GM21390 (cell line): ENCODE results near the gene NAXD.
"Not testable (repeated sequence)": the region's sequence is repeated elsewhere in the genome, so short reads cannot be mapped to it uniquely, and the experiment has no call there.

Source experiments
- ATAC-seq: cut with Tn5 transposase; IDR thresholded peaks from one replicate; pipeline ENCODE4 v1.9.1; 2021; ENCODE audit not compliant: unreplicated experiment

The NAXD gene

GRCh38 chr13:110662777-110663443 lies 47.6 kb downstream of the NAXD start:
- no peak for ATAC-seq

- ATAC-seq: no peak
These were observed 48.1 kb downstream of the NAXD start for GRCh38 chr13:110663491-110663890.

DNA sequence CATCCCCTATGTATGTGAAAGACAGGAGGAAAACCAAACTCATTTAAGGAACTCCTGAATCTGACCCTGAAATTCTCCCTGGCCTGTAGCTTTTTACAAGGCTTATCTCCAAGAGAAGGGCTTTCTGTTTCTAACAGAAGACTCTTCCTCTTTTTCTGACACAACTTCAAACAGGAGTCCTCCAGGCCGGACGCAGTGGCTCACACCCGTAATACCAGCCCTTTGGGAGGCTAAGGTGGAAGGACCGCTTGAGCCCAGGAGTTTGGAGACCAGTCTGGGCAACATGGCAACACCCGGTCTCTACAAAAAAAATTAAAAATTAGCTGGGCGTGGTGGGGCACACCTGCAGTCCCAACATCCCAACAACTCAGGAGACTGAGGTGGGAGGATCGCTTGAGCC lies 48.7 kb downstream of the NAXD start:
- no peak for ATAC-seq

- no peak for ATAC-seq
These were observed 49.3 kb downstream of the NAXD start for GRCh38 chr13:110664673-110665072.

GRCh38 chr13:110665491-110666254 lies 50.3 kb downstream of the NAXD start:
- ATAC-seq: no peak

GRCh38 chr13:110666255-110666533 lies 50.8 kb downstream of the NAXD start:
- ATAC-seq: no peak

- no peak for ATAC-seq
These were observed 53.7 kb downstream of the NAXD start for GRCh38 chr13:110669036-110669435.

DNA sequence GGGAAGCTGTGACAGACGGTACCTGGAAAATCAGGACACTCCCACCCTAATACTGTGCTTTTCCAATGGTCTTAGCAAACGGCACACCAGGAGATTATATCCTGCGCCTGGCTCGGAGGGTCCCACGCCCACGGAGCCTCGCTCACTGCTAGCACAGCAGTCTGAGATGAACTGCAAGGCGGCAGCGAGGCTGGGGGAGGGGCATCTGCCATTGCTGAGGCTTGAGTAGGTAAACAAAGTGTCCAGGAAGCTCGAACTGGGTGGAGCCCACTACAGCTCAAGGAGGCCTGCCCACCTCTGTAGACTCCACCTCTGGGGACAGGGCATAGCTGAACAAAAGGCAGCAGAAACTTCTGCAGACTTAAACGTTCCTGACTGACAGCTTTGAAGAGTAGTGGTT lies 54.5 kb downstream of the NAXD start:
- not testable (repeated sequence) for ATAC-seq

DNA sequence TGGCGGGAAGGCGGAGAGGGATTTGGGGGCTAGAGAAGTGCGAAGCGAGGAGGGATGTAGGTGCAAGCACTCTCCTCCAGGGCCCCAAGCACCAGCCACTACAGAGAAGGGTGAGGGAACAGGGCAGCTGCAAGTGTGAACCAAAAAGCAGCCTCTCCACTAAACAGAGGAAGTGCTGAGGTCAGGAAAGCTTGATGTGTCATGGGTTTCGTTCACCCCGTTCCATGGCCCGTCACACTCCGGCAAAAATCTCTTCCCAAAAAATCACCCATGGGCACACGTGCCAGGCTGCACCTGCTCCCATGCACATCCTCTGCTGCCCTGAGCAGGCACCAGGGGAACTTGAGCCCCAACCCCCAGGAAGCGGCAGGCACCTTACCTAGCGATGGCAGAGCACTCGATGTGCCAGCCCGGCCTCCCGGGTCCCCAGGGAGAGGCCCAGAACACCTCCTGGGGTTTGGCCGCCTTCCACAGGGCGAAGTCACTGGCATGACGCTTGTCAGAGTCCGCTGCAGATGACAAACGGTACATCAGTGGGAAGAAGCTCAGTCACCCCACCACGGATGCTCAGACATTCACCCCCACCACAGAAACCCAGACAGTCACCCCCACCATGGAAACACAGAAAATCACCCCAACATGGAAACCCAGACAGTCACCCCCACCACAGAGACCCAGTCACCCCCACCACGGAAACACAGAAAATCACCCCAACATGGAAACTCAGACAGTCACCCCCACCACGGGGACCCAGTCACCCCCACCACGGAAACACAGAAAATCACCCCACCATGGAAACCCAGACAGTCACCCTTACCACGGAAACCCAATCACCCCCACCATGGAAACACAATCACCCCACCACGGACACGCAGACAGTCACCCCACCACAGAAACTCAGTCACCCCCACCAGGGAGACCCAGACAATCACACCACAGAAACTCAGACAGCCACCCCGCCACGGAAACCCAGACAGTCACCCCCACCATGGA lies 61.5 kb downstream of the NAXD start:
- peak; percentile 75 for ATAC-seq

GRCh38 chr13:110677731-110678545 lies 62.6 kb downstream of the NAXD start:
- no peak for ATAC-seq

DNA sequence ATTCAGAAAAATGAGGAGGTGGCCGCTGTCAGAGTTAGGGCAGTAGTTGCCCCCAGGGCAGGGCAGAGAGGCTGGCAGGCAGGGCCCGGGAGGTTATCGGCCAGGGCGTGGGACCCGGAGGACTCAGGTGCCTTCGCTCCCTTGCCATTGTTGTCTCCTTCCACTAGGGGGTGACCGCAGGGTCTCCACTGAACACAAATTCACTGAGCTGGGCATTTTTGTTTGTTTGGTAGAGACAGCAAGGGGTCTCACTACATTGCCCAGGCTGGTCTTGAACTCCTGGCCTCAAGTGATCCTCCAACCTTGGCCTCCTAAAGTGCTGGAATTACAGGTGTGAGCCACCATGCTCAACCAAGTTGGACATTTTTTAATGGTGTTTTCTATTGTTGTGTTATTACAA lies 65.5 kb downstream of the NAXD start:
- no peak for ATAC-seq

- no peak for ATAC-seq
These were observed 66.7 kb downstream of the NAXD start for GRCh38 chr13:110681868-110682550.

DNA sequence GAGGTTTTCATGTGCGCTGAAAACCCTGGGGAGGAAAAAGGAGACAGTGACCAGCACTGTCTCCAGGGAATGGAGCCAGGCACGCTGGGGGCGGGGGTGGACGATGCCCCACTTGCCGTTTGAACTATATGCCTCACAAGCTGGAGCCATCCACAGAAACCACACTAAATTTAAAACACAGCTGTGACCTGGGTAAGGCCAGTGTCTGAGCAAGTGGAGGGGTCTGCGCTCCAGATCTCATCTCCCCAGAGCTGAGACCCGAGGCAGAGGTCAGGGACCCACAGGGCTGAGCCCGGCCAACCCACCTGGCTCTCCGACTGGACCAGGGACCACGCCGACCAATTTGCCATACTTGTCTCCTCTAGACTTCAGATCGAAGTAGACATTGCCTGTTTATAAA lies 67.4 kb downstream of the NAXD start:
- ATAC-seq: no peak

- ATAC-seq: no peak
These were observed 68.0 kb downstream of the NAXD start for GRCh38 chr13:110683203-110683883.

DNA sequence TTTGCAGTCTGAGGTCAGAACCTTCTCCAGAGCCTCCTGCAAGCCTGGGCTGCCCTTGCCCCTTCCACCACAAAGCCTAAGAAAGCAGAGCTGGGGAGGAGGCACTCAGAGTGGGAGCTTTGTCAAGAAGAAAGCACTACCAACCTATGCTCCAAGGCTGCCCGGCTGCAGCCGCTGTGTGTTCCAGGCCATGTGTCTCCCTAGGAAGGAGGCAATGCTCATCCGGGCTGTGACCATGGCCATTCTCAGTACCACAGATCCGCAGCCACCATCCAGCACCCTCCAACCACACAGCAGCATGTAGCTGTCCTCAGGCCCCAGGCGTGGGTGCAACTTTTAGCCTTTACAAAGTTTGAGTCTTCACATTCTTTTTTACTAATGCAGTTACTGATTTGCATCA lies 68.6 kb downstream of the NAXD start:
- no peak for ATAC-seq

- ATAC-seq: no peak
These were observed 69.2 kb downstream of the NAXD start for GRCh38 chr13:110684388-110685056.

DNA sequence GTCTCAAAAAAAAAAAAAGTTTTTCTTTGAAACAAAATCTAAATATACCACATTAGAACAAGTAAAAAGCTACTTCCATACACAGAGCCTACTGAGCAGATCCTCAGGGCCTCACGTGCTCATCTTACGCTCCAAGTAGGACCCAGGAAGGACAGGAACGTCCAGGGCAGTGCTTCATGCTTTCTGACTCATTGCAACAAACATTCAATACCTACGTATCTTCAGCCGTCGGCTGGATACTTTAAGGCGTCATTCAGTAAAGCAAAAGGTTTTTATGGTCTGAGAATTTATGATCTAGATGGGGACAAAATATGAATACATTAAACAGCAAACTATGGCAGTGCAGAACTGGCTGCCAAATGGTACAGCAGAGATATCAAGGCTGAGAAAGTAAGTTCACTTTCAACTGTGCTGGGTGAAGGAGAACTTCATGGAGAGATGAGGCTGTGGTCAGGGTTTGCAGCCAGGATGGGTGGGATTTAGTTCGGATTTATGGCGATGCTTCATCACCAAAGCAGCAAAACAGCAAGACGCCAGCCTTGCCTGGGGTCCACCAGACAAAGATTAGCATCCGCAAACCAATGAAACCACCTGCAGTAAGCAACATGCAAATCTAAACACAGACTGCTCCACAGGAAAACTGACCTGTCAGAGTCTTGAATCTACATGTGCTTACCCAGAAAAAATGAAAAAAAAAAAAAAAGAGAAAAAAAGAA lies 70.1 kb downstream of the NAXD start:
- ATAC-seq: no peak

GRCh38 chr13:110687736-110688135 lies 72.4 kb downstream of the NAXD start:
- no peak for ATAC-seq

GRCh38 chr13:110689041-110689440 lies 73.7 kb downstream of the NAXD start:
- ATAC-seq: no peak
